CD4-positive, alpha-beta T cell treated with Interleukin-1 beta for 1 hour (primary cell): ENCODE results near the gene TPD52L1.

Experiments
- DNase-seq, 2 donors: peaks; one replicate each; pipeline ENCODE4 v3.0.0-alpha.2; 2020 to 2022

The TPD52L1 gene

DNA sequence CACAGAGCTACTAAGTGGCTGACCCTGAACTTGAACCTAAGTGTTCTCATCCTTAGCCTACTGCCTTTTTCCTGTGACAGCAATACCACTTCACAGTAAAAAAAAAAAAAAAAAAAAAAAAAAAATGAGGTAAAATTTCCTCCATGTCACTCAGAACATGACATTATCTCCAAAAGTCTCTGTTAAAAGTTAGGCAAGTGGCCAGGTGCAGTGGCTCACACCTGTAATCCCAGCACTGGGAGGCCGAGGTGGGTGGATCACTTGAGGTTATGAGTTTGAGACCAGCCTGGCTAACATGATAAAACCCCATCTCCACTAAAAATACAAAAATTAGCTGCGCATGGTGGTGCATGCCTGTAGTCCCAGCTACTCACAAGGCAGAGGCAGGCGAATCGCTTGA, 159.4 kb downstream of the TPD52L1 start:
- DNase-seq = no peak
